ENCODE data around the gene DRG1. TPM values are rescaled to one million over a fixed set of nuclear protein-coding genes. Genes with fewer than 3 reads are reported as not detected.
A peak's percentile ranks its signal among the peaks of the same experiment; 100 is the strongest.
"Not testable (repeated sequence)": the region's sequence is repeated elsewhere in the genome, so short reads cannot be mapped to it uniquely, and the experiment has no call there.

Gene DRG1
- total and polyA plus RNA-seq, 2 donors (not counting 1 experiment from before 2014, with no cell fraction given), result 33.9 to 58.9 TPM

- no peak overlapping the region for H3K27ac ChIP-seq (ENCODE audit: low read length in 2 of 2)
- H2AFZ ChIP-seq (ENCODE audit: insufficient read depth, low read depth, low read length, poor library complexity, severe bottlenecking), result peak overlapping the region; percentile 89
- ChIA-PET CTCF (interaction anchor here (0.8 to 2.1 kb wide), 2 partner anchors 52 to 1007 kb away, joined by 3 to 9 read pairs; partner anchors contain the start of gene PATZ1), POLR2A (interaction anchor here (0.9 to 1.6 kb wide), 2 partner anchors 51 to 109 kb away, joined by 3 to 19 read pairs; partner anchors contain the start of gene PATZ1)
- no peak overlapping the region for H3K4me3 ChIP-seq (ENCODE audit: control extremely low read depth in 1 of 5, extremely low read depth in 1 of 5, insufficient read depth in 1 of 5, low read depth in 2 of 5, low read length in 4 of 5)
- H3K4me1 Mint-ChIP-seq, result peaks cover 21% of the 10 kb centered on the region
- H3K4me2 ChIP-seq (replicated peaks; ENCODE audit: low read depth, low read length, poor library complexity, severe bottlenecking), result peak overlapping the region; percentile 76
- ATAC-seq (ENCODE audit: low read depth), result no peak
- peaks cover 1 to 8% (median 2%) of the 10 kb centered on the region in 3 donors for H3K9me3 ChIP-seq (ENCODE audit: control extremely low read depth in 1 of 3, control insufficient read depth in 2 of 3, insufficient read depth in 1 of 3, low read length in 2 of 3)
- intact Hi-C loops (cut with micrococcal nuclease), result loop anchor here (2.0 kb wide), 2 partner anchors 351 to 429 kb away; partner anchors contain the start of genes MORC2 and TUG1
- H3K27ac Mint-ChIP-seq, result no peak overlapping the region
- H3K27me3 Mint-ChIP-seq, result peaks cover 5% of the 10 kb centered on the region
- DNase-seq, result no peak
- TF ChIP-seq, protein P1, sequence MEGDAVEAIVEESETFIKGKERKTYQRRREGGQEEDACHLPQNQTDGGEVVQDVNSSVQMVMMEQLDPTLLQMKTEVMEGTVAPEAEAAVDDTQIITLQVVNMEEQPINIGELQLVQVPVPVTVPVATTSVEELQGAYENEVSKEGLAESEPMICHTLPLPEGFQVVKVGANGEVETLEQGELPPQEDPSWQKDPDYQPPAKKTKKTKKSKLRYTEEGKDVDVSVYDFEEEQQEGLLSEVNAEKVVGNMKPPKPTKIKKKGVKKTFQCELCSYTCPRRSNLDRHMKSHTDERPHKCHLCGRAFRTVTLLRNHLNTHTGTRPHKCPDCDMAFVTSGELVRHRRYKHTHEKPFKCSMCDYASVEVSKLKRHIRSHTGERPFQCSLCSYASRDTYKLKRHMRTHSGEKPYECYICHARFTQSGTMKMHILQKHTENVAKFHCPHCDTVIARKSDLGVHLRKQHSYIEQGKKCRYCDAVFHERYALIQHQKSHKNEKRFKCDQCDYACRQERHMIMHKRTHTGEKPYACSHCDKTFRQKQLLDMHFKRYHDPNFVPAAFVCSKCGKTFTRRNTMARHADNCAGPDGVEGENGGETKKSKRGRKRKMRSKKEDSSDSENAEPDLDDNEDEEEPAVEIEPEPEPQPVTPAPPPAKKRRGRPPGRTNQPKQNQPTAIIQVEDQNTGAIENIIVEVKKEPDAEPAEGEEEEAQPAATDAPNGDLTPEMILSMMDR (IDR thresholded peaks at IDR 0.05), result no peak
- no peak for TF ChIP-seq EZH2 (IDR thresholded peaks at IDR 0.05; ENCODE audit: borderline replicate concordance, insufficient read depth, low read depth, low read length, poor library complexity, severe bottlenecking)
- no peak overlapping the region for H3K4me3 Mint-ChIP-seq
- WGBS (ENCODE audit: insufficient coverage), result 86% methylated on average over 3 of the region's 5 CpGs
- no peaks in the 10 kb centered on the region for H3K27me3 ChIP-seq (replicated peaks in 1 of 4; ENCODE audit: control extremely low read depth in 1 of 4, control insufficient read depth in 3 of 4, insufficient read depth in 4 of 4, low read length in 3 of 4)
- H3K4me1 ChIP-seq (ENCODE audit: control insufficient read depth in 2 of 2, insufficient read depth in 2 of 2, low read length in 2 of 2), result peaks cover 13 to 17% of the 10 kb centered on the region in 2 donors
- no peaks in the 10 kb centered on the region for H3K9me3 Mint-ChIP-seq (ENCODE audit: insufficient read depth)
- H3K9ac ChIP-seq (ENCODE audit: low read length), result no peak overlapping the region
- H4K20me1 ChIP-seq (ENCODE audit: control insufficient read depth, insufficient read depth, low read length, poor library complexity, severe bottlenecking), result peaks cover 12% of the 10 kb centered on the region
- H3K79me2 ChIP-seq (ENCODE audit: control insufficient read depth, insufficient read depth, low read length), result peaks cover 42% of the 10 kb centered on the region
- peaks cover 0 to 8% of the 10 kb centered on the region in 2 experiments for H3K36me3 ChIP-seq (replicated peaks in 1 of 2; ENCODE audit: control extremely low read depth in 1 of 2, control insufficient read depth in 1 of 2, extremely low read depth in 1 of 2, insufficient read depth in 2 of 2, low read length in 1 of 2)
These were observed 1.2 kb upstream of the DRG1 start for GRCh38 chr22:31398231-31398630.

GRCh38 chr22:31400023-31400397 is 606 bp downstream of the DRG1 start:
- Histone ChIP-seq H3K4me1 (ENCODE audit: control insufficient read depth in 2 of 2, insufficient read depth in 2 of 2, low read length in 2 of 2) (peaks cover 13 to 17% of the 10 kb centered on the region in 2 donors), H2AFZ (ENCODE audit: insufficient read depth, low read depth, low read length, poor library complexity, severe bottlenecking) (peak overlapping the region; percentile 89), H3K9me3 (ENCODE audit: control extremely low read depth in 1 of 3, control insufficient read depth in 2 of 3, insufficient read depth in 1 of 3, low read length in 2 of 3) (no peaks in the 10 kb centered on the region), H3K79me2 (ENCODE audit: control insufficient read depth, insufficient read depth, low read length) (peaks cover 53% of the 10 kb centered on the region), H3K4me2 (replicated peaks; ENCODE audit: low read depth, low read length, poor library complexity, severe bottlenecking) (peak overlapping the region; percentile 76), H3K36me3 (replicated peaks in 1 of 2; ENCODE audit: control extremely low read depth in 1 of 2, control insufficient read depth in 1 of 2, extremely low read depth in 1 of 2, insufficient read depth in 2 of 2, low read length in 1 of 2) (peaks cover 0 to 16% of the 10 kb centered on the region in 2 experiments), H3K9ac (ENCODE audit: low read length) (peak overlapping the region; percentile 95), H4K20me1 (ENCODE audit: control insufficient read depth, insufficient read depth, low read length, poor library complexity, severe bottlenecking) (peaks cover 12% of the 10 kb centered on the region), H3K27me3 (replicated peaks in 1 of 4; ENCODE audit: control extremely low read depth in 1 of 4, control insufficient read depth in 3 of 4, insufficient read depth in 4 of 4, low read length in 3 of 4) (no peaks in the 10 kb centered on the region), H3K4me3 (ENCODE audit: control extremely low read depth in 1 of 5, extremely low read depth in 1 of 5, insufficient read depth in 1 of 5, low read depth in 2 of 5, low read length in 4 of 5) (peak overlapping the region; percentile 79 to 88 (median 85)), H3K27ac (ENCODE audit: low read length in 2 of 2) (peak overlapping the region; percentile 27 to 89)
- Mint-ChIP-seq H3K9me3 (ENCODE audit: insufficient read depth) (no peaks in the 10 kb centered on the region), H3K27me3 (no peaks in the 10 kb centered on the region), H3K27ac (peak overlapping the region; percentile 95), H3K4me1 (peaks cover 21% of the 10 kb centered on the region), H3K4me3 (peak overlapping the region; percentile 98)
- no peak for ATAC-seq (ENCODE audit: low read depth)
- CTCF ChIA-PET, result no interaction called here
- POLR2A ChIA-PET, result interaction anchor here (1.3 kb wide), 1 partner anchor 262 kb away, joined by 3 read pairs; the partner anchor contains the start of gene PISD
- WGBS (ENCODE audit: insufficient coverage), result 3% methylated on average over 7 of the region's 11 CpGs
- no peak for TF ChIP-seq EZH2 (IDR thresholded peaks at IDR 0.05; ENCODE audit: borderline replicate concordance, insufficient read depth, low read depth, low read length, poor library complexity, severe bottlenecking)
- TF ChIP-seq, protein P1 (IDR thresholded peaks at IDR 0.05), result no peak
- intact Hi-C loops (cut with micrococcal nuclease), result no loop called here
- DNase-seq, result no peak

GRCh38 chr22:31402350-31402749 is 2.9 kb downstream of the DRG1 start:
- H3K4me3 ChIP-seq (ENCODE audit: control extremely low read depth in 1 of 5, extremely low read depth in 1 of 5, insufficient read depth in 1 of 5, low read depth in 2 of 5, low read length in 4 of 5); H3K27me3 Mint-ChIP-seq; H3K4me3 Mint-ChIP-seq; H3K27ac Mint-ChIP-seq; H3K27me3 ChIP-seq (replicated peaks in 1 of 4; ENCODE audit: control extremely low read depth in 1 of 4, control insufficient read depth in 3 of 4, insufficient read depth in 4 of 4, low read length in 3 of 4); intact Hi-C loops (cut with micrococcal nuclease); H3K9me3 Mint-ChIP-seq (ENCODE audit: insufficient read depth); DNase-seq; H3K27ac ChIP-seq (ENCODE audit: low read length in 2 of 2); H2AFZ ChIP-seq (ENCODE audit: insufficient read depth, low read depth, low read length, poor library complexity, severe bottlenecking); ATAC-seq (ENCODE audit: low read depth); H3K4me2 ChIP-seq (replicated peaks; ENCODE audit: low read depth, low read length, poor library complexity, severe bottlenecking); H3K9ac ChIP-seq (ENCODE audit: low read length); H3K9me3 ChIP-seq (ENCODE audit: control extremely low read depth in 1 of 3, control insufficient read depth in 2 of 3, insufficient read depth in 1 of 3, low read length in 2 of 3): not testable (repeated sequence)
- H3K4me1 Mint-ChIP-seq, result peaks cover 21% of the 10 kb centered on the region
- Histone ChIP-seq H3K79me2 (ENCODE audit: control insufficient read depth, insufficient read depth, low read length) (peaks cover 60% of the 10 kb centered on the region), H3K36me3 (replicated peaks in 1 of 2; ENCODE audit: control extremely low read depth in 1 of 2, control insufficient read depth in 1 of 2, extremely low read depth in 1 of 2, insufficient read depth in 2 of 2, low read length in 1 of 2) (peaks cover 1 to 26% of the 10 kb centered on the region in 2 experiments), H3K4me1 (ENCODE audit: control insufficient read depth in 2 of 2, insufficient read depth in 2 of 2, low read length in 2 of 2) (peaks cover 13 to 17% of the 10 kb centered on the region in 2 donors), H4K20me1 (ENCODE audit: control insufficient read depth, insufficient read depth, low read length, poor library complexity, severe bottlenecking) (peaks cover 12% of the 10 kb centered on the region)
- ChIA-PET CTCF (interaction anchor here (1.2 kb wide), 1 partner anchor 92 kb away, joined by 3 read pairs; no protein-coding TSS in a partner anchor), POLR2A (interaction anchor here (0.6 kb wide), 1 partner anchor 388 kb away, joined by 5 read pairs; no protein-coding TSS in a partner anchor)
- WGBS (ENCODE audit: insufficient coverage), result 100% methylated on average over 1 of the region's 2 CpGs
